Measurements from ENCODE around the gene CDC37.

CDC37 gene

DNA sequence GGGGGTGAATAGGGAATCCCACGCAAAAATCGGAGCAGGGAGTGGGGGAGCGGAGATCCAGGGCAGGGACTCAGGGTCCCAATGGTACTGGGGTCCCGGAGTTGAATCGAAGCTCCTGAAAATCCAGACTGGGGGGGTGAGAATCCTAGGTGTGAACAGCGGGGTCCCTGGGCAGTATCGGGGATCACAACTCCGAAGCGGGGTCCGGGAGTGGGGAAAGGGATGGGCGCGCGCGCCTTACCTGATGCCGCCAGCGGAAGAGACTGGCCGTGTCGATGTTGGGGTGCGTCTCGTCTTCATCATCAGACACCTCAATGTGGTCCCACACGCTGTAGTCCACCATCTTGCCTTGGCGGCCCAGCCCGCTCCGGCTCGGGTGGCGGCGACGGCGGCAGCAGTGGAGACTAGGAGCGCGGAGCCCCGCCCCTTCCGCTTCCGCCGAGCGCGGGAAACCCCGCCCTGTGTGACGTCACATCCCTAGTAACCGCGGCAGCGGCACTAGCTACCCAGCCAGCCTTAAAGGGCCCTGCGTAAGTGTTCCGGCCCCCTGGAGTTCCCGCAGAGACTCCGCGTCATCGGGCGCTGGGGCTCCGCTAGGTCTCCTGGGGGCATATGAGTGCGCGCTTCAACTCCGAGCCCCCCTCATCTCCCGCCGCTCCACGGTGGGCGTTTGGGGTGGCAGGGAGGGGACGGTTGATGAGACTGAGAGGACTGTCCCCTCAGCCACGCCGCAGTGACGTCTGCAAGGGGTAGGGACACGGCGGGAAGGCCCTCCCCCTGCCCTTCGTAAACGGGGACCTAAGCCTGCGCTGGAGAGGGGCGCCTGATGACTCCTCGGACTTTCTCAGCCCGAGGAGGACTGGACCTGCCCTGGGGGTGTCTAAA lies at the start of gene CDC37:
Gene CDC37 (minus strand): TSS at position 406 of the 885 bp plus-strand sequence. CDS start 63 bp downstream, at position 343.
- Histone ChIP-seq H3K27me3 (ENCODE audit: insufficient read depth, insufficient read length) (no peaks in the 10 kb centered on the region), H3K9ac (ENCODE audit: insufficient read length, low read depth) (peak within 1 kb of the TSS; percentile 99), H3K36me3 (ENCODE audit: insufficient read depth, insufficient read length, low read length) (peaks cover 32% of the 10 kb centered on the region), H3K4me1 (ENCODE audit: insufficient read depth, insufficient read length) (peaks cover 9% of the 10 kb centered on the region), H3K4me3 (ENCODE audit: insufficient read length, low read depth) (peak within 1 kb of the TSS; percentile 100), H3K9me3 (ENCODE audit: insufficient read depth, low read length) (no peaks in the 10 kb centered on the region)
- no peak for TF ChIP-seq SUZ12 (IDR thresholded peaks at IDR 0.05; ENCODE audit: extremely low read depth, insufficient read depth, insufficient read length)
- peak; percentile 49 for TF ChIP-seq YY1 (IDR thresholded peaks at IDR 0.05; ENCODE audit: insufficient read depth, insufficient read length)
- DNase-seq (ENCODE audit: low read depth, low spot score): peak; percentile 96

DNA sequence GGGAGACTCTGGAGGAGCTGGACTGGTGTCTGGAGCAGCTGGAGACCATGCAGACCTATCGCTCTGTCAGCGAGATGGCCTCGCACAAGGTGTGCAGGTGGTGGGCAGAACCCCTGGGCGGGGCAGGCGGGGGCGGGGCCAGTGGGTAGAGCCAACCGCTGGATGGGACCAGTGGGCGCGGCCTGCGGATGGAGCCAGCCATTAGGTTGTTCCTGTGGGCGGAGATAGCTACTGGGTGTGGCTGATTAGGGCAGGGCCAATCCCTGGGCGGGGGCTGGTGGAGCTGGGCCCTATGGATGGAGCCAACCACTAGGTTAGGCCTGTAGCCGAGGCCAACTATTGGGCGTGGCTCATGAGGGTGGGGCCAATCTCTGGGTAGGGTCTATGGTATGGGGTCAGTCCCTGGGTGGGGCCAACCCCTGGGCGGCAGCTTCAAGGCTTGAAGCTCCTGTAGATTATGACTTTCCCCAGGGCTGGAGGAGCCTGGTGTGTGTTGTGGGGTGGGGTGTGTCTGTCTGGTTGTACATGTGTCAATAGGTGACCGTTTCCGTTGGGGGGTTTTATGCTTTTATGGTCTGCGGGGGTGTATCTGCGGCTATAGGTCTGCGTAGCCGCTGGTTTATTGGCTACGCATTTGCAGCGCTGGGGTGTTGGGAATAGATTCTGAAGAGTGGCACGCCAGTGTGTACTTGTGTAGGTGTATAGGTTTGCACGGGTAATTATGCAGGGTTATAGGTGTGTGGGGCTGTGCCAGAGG lies 47.7 kb upstream of the CDC37 start:
- H3K27me3 ChIP-seq (ENCODE audit: insufficient read depth, insufficient read length): no peaks in the 10 kb centered on the region
- no peaks in the 10 kb centered on the region for H3K9me3 ChIP-seq (ENCODE audit: insufficient read depth, low read length)
- H3K36me3 ChIP-seq (ENCODE audit: insufficient read depth, insufficient read length, low read length): peaks cover 14% of the 10 kb centered on the region
- no peak for TF ChIP-seq YY1 (IDR thresholded peaks at IDR 0.05; ENCODE audit: insufficient read depth, insufficient read length)
- TF ChIP-seq ZNF274 (IDR thresholded peaks at IDR 0.05; ENCODE audit: low read depth, low read length): no peak
- TF ChIP-seq SUZ12 (IDR thresholded peaks at IDR 0.05; ENCODE audit: extremely low read depth, insufficient read depth, insufficient read length): no peak
- peaks cover 7% of the 10 kb centered on the region for H3K4me1 ChIP-seq (ENCODE audit: insufficient read depth, insufficient read length)
- H3K9ac ChIP-seq (ENCODE audit: insufficient read length, low read depth): no peak overlapping the region
- no peak overlapping the region for H3K4me3 ChIP-seq (ENCODE audit: insufficient read length, low read depth)
- DNase-seq (ENCODE audit: low read depth, low spot score): peak; percentile 36

DNA sequence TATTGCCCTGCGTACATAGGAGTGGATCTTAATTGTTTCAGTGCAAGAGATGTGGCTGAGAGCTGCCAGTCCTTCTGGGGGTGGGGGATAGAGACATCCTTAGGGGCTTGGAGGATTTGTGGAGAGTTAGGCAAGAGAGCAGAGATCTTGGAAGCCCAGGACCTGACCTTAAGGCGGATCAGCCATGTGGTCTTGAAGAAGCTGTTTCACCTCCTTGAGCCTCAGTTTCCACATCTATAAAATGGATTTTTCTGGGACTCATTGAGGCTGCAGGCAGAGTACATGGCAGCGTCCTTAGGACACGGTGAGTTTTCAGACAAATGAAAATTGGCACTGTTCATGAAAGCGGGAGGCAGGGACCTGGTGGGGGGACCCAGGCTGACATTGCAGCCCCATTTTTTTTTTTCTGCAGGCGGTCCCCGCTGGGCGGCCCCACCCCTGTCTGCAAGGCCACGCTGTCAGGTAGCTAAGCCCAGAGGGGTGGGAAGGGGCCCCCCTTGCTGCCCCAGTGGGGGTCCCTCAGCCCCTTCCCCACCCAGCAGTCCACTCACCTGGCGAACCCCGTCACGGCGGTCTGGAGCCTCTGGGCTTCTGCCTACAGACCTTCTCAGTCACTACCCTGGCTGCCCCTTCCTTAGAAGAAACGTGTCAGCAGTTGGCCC lies 47.0 kb upstream of the CDC37 start:
- TF ChIP-seq YY1 (IDR thresholded peaks at IDR 0.05; ENCODE audit: insufficient read depth, insufficient read length): no peak
- TF ChIP-seq ZNF274 (IDR thresholded peaks at IDR 0.05; ENCODE audit: low read depth, low read length): no peak
- TF ChIP-seq SUZ12 (IDR thresholded peaks at IDR 0.05; ENCODE audit: extremely low read depth, insufficient read depth, insufficient read length): no peak
- DNase-seq (ENCODE audit: low read depth, low spot score): no peak
- Histone ChIP-seq H3K9ac (ENCODE audit: insufficient read length, low read depth) (no peak overlapping the region), H3K4me1 (ENCODE audit: insufficient read depth, insufficient read length) (peaks cover 8% of the 10 kb centered on the region), H3K9me3 (ENCODE audit: insufficient read depth, low read length) (no peaks in the 10 kb centered on the region), H3K27me3 (ENCODE audit: insufficient read depth, insufficient read length) (no peaks in the 10 kb centered on the region), H3K4me3 (ENCODE audit: insufficient read length, low read depth) (no peak overlapping the region), H3K36me3 (ENCODE audit: insufficient read depth, insufficient read length, low read length) (peaks cover 14% of the 10 kb centered on the region)

DNA sequence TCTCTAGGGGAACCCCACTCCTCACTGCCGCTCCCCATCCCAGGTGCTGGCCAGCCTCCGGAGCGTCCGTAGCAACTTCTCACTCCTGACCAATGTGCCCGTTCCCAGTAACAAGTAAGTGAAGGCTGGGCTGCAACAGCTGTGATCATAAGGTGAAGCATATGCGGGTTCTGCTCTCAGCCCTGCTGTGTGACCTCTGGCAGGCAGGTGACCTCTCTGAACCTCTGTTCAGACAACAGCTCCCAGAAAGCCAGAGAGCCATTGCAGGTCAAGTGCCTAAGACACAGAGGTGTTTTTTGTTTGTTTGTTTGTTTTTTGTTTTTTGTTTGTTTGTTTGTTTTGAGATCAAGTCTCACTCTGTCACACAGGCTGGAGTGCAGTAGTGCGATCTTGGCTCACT lies 45.7 kb upstream of the CDC37 start:
- H3K9me3 ChIP-seq (ENCODE audit: insufficient read depth, low read length): no peaks in the 10 kb centered on the region
- no peak for DNase-seq (ENCODE audit: low read depth, low spot score)
- peaks cover 8% of the 10 kb centered on the region for H3K4me1 ChIP-seq (ENCODE audit: insufficient read depth, insufficient read length)
- TF ChIP-seq YY1 (IDR thresholded peaks at IDR 0.05; ENCODE audit: insufficient read depth, insufficient read length): no peak
- no peak for TF ChIP-seq SUZ12 (IDR thresholded peaks at IDR 0.05; ENCODE audit: extremely low read depth, insufficient read depth, insufficient read length)
- no peak for TF ChIP-seq ZNF274 (IDR thresholded peaks at IDR 0.05; ENCODE audit: low read depth, low read length)
- H3K4me3 ChIP-seq (ENCODE audit: insufficient read length, low read depth): no peak overlapping the region
- peaks cover 14% of the 10 kb centered on the region for H3K36me3 ChIP-seq (ENCODE audit: insufficient read depth, insufficient read length, low read length)
- H3K9ac ChIP-seq (ENCODE audit: insufficient read length, low read depth): no peak overlapping the region
- H3K27me3 ChIP-seq (ENCODE audit: insufficient read depth, insufficient read length): no peaks in the 10 kb centered on the region

DNA sequence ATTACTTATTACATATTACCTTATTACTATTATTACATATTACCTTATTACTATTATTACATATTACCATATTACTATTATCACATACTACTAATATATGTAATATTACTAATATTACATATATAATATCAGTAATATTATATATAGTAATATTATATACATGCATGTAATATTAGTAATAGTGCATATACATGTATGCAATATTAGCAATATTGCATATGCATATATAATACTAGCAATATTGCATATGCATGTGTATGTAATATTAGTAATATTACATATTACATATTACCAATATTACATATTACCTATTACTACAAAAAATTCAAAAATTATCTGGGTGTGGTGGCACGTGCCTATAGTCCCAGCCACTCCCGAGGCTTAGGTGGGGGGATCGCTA lies 39.4 kb upstream of the CDC37 start:
- H3K27me3 ChIP-seq (ENCODE audit: insufficient read depth, insufficient read length): no peaks in the 10 kb centered on the region
- DNase-seq (ENCODE audit: low read depth, low spot score): no peak
- H3K9me3 ChIP-seq (ENCODE audit: insufficient read depth, low read length): no peaks in the 10 kb centered on the region
- peaks cover 8% of the 10 kb centered on the region for H3K36me3 ChIP-seq (ENCODE audit: insufficient read depth, insufficient read length, low read length)
- peaks cover 4% of the 10 kb centered on the region for H3K4me1 ChIP-seq (ENCODE audit: insufficient read depth, insufficient read length)
- no peak overlapping the region for H3K9ac ChIP-seq (ENCODE audit: insufficient read length, low read depth)
- TF ChIP-seq YY1 (IDR thresholded peaks at IDR 0.05; ENCODE audit: insufficient read depth, insufficient read length) (no peak), ZNF274 (IDR thresholded peaks at IDR 0.05; ENCODE audit: low read depth, low read length) (no peak), SUZ12 (IDR thresholded peaks at IDR 0.05; ENCODE audit: extremely low read depth, insufficient read depth, insufficient read length) (no peak)
- no peak overlapping the region for H3K4me3 ChIP-seq (ENCODE audit: insufficient read length, low read depth)

DNA sequence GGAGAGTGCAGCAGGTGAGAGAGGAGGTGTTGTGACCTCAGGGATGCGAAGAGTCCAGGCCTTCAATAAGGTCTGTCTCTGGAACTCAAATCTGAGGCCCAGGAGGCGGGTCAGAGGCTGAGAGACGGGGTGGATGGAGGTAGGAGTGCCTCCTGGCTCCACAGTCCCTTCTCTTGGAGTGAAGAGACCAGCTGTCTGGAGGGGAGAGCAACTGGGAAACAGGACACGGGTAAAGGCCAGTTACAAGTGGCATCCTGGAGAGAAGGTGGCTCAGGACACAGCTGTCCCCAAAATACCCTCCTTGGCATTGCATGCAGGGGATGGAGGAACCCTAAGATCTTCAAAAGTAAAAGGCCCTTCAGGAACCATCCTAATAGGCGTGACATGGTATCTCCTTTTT lies 36.2 kb upstream of the CDC37 start:
- Histone ChIP-seq H3K27me3 (ENCODE audit: insufficient read depth, insufficient read length) (no peaks in the 10 kb centered on the region), H3K9me3 (ENCODE audit: insufficient read depth, low read length) (no peaks in the 10 kb centered on the region), H3K9ac (ENCODE audit: insufficient read length, low read depth) (no peak overlapping the region), H3K4me1 (ENCODE audit: insufficient read depth, insufficient read length) (peaks cover 7% of the 10 kb centered on the region), H3K4me3 (ENCODE audit: insufficient read length, low read depth) (no peak overlapping the region), H3K36me3 (ENCODE audit: insufficient read depth, insufficient read length, low read length) (peaks cover 5% of the 10 kb centered on the region)
- no peak for DNase-seq (ENCODE audit: low read depth, low spot score)
- TF ChIP-seq ZNF274 (IDR thresholded peaks at IDR 0.05; ENCODE audit: low read depth, low read length): no peak
- no peak for TF ChIP-seq YY1 (IDR thresholded peaks at IDR 0.05; ENCODE audit: insufficient read depth, insufficient read length)
- TF ChIP-seq SUZ12 (IDR thresholded peaks at IDR 0.05; ENCODE audit: extremely low read depth, insufficient read depth, insufficient read length): no peak

Data from NT2/D1 (cell line).